ENCODE data around the gene DSE.

DNA sequence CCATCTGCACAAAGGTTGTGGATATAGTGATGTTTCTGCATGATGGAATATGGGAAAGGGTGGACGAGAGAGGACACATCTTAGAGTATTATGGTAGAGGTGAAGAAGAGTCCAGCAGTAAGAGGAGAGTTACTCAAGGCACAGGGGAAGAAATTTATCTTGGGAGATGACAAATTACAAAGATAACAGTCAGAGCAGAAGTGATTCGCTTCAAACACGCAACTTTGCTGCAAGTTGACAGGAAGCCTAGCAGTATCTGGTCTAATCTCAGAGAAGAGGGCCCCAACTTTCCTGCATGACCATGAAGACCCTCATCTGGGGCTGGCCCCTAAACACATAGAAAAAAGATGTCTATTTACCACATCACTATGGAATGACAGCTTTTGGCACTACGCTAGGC lies 89.2 kb downstream of the DSE start:
- TF ChIP-seq POLR2A (IDR thresholded peaks at IDR 0.05), result no peak
- TF ChIP-seq, protein P1, sequence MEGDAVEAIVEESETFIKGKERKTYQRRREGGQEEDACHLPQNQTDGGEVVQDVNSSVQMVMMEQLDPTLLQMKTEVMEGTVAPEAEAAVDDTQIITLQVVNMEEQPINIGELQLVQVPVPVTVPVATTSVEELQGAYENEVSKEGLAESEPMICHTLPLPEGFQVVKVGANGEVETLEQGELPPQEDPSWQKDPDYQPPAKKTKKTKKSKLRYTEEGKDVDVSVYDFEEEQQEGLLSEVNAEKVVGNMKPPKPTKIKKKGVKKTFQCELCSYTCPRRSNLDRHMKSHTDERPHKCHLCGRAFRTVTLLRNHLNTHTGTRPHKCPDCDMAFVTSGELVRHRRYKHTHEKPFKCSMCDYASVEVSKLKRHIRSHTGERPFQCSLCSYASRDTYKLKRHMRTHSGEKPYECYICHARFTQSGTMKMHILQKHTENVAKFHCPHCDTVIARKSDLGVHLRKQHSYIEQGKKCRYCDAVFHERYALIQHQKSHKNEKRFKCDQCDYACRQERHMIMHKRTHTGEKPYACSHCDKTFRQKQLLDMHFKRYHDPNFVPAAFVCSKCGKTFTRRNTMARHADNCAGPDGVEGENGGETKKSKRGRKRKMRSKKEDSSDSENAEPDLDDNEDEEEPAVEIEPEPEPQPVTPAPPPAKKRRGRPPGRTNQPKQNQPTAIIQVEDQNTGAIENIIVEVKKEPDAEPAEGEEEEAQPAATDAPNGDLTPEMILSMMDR (IDR thresholded peaks at IDR 0.05), result no peak
